ENCODE measurements around the gene CNNM2.
A peak's percentile ranks its signal among the peaks of the same experiment; 100 is the strongest.

Gene CNNM2

DNA sequence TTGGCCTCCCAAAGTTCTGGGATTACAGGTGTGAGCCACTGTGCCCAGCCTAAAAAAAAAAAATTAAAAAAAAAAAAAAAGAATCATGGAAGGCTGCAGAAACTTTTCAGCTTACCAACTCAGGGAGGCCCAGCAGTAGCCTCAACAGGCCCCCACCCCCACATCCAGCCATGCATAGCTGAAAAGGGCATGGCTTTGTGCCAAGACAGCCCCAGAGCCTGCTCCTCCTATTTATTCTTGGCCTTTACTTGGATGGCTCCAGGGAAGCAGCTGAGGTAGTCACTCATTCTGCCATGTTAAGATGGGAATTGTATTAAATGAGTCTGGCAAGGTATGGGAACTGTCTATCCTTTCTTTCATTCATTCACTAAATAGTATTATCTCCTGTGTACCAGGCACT is 13.7 kb upstream of the CNNM2 start:
- Histone ChIP-seq H3K36me3 (ENCODE audit: insufficient read depth, low read length) (no peaks in the 10 kb centered on the region), H3K9me3 (replicated peaks; ENCODE audit: low read length) (no peaks in the 10 kb centered on the region), H3K27me3 (ENCODE audit: control insufficient read depth, insufficient read depth, low read length) (no peaks in the 10 kb centered on the region), H3K9ac (ENCODE audit: low read depth, low read length) (no peak overlapping the region), H3K4me2 (ENCODE audit: low read length) (no peak overlapping the region), H3K4me1 (ENCODE audit: control insufficient read depth, insufficient read depth, low read length) (no peaks in the 10 kb centered on the region), H3K4me3 (ENCODE audit: low read length) (no peak overlapping the region)

DNA sequence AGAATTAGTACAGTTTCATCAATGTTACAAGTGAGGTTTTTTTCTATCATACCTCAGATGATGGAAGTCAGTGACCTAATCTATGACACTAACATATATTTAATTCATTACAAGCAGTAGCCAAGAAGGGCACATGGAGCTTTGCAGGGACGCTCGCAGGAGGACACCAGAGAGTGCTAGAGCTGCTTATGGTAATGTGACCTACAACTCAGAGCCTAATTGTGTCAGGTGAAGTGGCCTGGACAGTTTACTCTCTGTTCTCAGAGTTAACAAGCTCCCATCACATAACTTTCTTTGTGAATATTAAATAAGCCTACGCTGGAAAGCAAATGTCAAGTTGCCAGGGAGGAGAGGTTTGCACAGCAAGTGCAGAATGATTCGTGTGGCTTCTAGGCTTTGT is 11.6 kb upstream of the CNNM2 start:
- Histone ChIP-seq H3K4me3 (ENCODE audit: low read length) (no peak overlapping the region), H3K27me3 (ENCODE audit: control insufficient read depth, insufficient read depth, low read length) (no peaks in the 10 kb centered on the region), H3K36me3 (ENCODE audit: insufficient read depth, low read length) (no peaks in the 10 kb centered on the region), H3K4me1 (ENCODE audit: control insufficient read depth, insufficient read depth, low read length) (no peaks in the 10 kb centered on the region), H3K4me2 (ENCODE audit: low read length) (no peak overlapping the region), H3K9ac (ENCODE audit: low read depth, low read length) (no peak overlapping the region), H3K9me3 (replicated peaks; ENCODE audit: low read length) (no peaks in the 10 kb centered on the region)

DNA sequence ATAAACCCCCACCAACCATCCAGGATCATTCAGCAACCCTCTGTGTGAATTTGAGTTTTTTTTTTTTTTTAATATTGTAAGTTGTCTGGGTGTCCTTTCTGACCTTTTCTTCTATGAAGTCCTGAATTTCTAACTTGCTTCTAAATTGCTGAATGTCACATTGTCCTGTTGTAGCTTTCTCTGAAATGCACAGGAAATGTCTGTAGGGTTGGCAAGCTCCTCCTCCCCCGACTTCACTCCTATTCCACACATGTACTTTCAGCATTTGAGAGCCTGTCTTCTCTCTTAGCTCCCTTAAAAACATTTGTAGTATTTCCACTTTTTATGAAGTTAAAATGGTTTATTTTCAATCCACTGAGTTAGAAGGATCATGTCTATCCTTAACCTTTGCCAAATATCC is 3.3 kb upstream of the CNNM2 start:
- Histone ChIP-seq H3K4me2 (ENCODE audit: low read length) (no peak overlapping the region), H3K36me3 (ENCODE audit: insufficient read depth, low read length) (no peaks in the 10 kb centered on the region), H3K4me1 (ENCODE audit: control insufficient read depth, insufficient read depth, low read length) (peaks cover 9% of the 10 kb centered on the region), H3K9me3 (replicated peaks; ENCODE audit: low read length) (no peaks in the 10 kb centered on the region), H3K4me3 (ENCODE audit: low read length) (no peak overlapping the region), H3K9ac (ENCODE audit: low read depth, low read length) (no peak overlapping the region), H3K27me3 (ENCODE audit: control insufficient read depth, insufficient read depth, low read length) (peaks cover 21% of the 10 kb centered on the region)

DNA sequence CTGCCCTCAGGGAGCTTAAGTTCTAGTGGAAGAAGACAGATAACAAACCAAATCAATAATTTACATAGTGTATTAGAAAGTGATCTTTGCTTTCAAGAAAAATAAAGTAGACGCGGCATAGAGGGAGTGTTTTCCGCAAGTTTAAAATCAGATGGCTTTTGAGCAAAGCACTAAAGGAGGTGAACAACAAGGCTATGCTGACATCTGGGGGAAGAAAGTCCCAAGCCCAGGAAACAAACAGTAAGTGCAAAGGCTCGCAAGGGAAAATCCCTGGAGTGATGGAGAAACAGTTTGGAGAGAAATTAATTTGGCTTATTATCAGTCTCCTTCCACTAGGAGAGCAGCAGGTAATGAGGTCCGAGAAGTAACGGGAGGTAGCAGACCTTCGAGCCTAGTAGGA is 1.9 kb upstream of the CNNM2 start:
- Histone ChIP-seq H3K4me1 (ENCODE audit: control insufficient read depth, insufficient read depth, low read length) (peaks cover 9% of the 10 kb centered on the region), H3K4me2 (ENCODE audit: low read length) (no peak overlapping the region), H3K4me3 (ENCODE audit: low read length) (no peak overlapping the region), H3K9me3 (replicated peaks; ENCODE audit: low read length) (no peaks in the 10 kb centered on the region), H3K36me3 (ENCODE audit: insufficient read depth, low read length) (no peaks in the 10 kb centered on the region), H3K27me3 (ENCODE audit: control insufficient read depth, insufficient read depth, low read length) (peaks cover 21% of the 10 kb centered on the region), H3K9ac (ENCODE audit: low read depth, low read length) (no peak overlapping the region)

DNA sequence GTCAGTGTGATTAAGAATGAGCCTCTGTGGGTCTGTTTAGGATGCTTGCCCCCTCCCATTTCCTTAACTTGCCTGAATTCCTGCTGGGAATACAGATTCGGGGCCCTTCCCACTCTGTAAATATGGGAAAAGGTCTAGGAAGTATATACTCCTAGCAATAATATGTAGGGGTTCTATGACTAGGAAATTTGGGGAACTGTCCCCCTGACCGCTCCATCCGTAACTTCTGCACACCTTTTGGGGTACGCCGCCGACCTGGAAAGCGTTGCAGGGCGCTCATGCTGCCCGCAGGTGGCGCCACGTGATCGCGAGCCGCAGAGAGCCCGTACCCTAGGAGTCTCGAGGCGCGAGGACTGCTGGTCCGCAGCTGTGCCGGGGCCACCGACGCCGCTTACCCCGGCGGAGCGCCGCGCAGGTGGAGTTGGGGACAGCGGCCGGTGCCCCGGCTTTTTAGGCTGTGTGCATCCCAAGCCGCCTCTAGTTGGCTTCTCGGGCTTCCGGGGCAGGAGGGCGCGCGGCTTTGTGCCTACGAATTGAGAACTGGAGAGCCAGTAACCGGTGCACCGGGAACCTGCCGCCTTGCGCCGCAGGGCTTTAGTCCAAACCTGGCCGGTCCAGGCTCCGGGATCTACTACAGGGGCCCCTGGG is 656 bp upstream of the CNNM2 start:
- peak overlapping the region; percentile 48 for H3K9ac ChIP-seq (ENCODE audit: low read depth, low read length)

DNA sequence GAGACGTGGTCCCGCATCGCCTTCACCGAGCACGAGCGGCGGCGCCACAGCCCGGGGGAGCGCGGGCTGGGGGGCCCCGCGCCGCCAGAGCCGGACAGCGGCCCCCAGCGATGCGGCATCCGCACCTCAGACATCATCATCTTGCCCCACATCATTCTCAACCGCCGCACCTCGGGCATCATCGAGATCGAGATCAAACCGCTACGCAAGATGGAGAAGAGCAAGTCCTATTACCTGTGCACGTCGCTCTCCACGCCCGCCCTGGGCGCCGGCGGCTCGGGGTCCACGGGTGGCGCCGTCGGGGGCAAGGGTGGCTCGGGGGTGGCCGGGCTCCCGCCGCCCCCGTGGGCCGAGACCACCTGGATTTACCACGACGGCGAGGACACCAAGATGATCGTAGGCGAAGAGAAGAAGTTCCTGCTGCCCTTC is 737 bp downstream of the CNNM2 start:
- Histone ChIP-seq H3K9ac (ENCODE audit: low read depth, low read length) (peak overlapping the region; percentile 84), H3K4me1 (ENCODE audit: control insufficient read depth, insufficient read depth, low read length) (peaks cover 9% of the 10 kb centered on the region), H3K4me3 (ENCODE audit: low read length) (peak overlapping the region; percentile 99), H3K27me3 (ENCODE audit: control insufficient read depth, insufficient read depth, low read length) (peaks cover 7% of the 10 kb centered on the region), H3K36me3 (ENCODE audit: insufficient read depth, low read length) (no peaks in the 10 kb centered on the region), H3K4me2 (ENCODE audit: low read length) (peak overlapping the region; percentile 88), H3K9me3 (replicated peaks; ENCODE audit: low read length) (no peaks in the 10 kb centered on the region)

More for the DNA sequence above, 656 bp upstream of the CNNM2 start:
- H3K4me2 ChIP-seq (ENCODE audit: low read length): peak overlapping the region; percentile 95
- H3K9me3 ChIP-seq (replicated peaks; ENCODE audit: low read length): no peaks in the 10 kb centered on the region
- H3K36me3 ChIP-seq (ENCODE audit: insufficient read depth, low read length): no peaks in the 10 kb centered on the region
- peaks cover 9% of the 10 kb centered on the region for H3K4me1 ChIP-seq (ENCODE audit: control insufficient read depth, insufficient read depth, low read length)
- peaks cover 16% of the 10 kb centered on the region for H3K27me3 ChIP-seq (ENCODE audit: control insufficient read depth, insufficient read depth, low read length)
- peak overlapping the region; percentile 73 for H3K4me3 ChIP-seq (ENCODE audit: low read length)

DNA sequence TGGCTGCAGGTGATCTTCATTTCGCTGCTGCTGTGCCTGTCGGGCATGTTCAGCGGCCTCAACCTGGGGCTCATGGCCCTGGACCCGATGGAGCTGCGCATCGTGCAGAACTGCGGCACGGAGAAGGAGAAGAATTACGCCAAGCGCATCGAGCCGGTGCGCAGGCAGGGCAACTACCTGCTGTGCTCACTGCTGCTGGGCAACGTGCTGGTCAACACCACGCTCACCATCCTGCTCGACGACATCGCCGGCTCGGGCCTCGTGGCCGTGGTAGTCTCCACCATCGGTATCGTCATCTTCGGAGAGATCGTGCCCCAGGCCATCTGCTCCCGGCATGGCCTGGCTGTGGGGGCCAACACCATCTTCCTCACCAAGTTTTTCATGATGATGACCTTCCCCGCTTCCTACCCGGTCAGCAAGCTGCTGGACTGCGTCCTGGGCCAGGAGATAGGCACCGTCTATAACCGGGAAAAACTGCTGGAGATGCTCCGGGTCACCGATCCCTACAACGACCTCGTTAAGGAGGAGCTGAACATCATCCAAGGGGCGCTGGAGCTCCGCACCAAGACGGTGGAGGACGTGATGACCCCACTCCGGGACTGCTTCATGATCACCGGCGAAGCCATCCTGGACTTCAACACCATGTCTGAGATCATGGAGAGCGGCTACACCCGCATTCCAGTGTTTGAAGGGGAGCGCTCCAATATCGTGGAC is 1.3 kb downstream of the CNNM2 start:
- peak overlapping the region; percentile 99 for H3K4me3 ChIP-seq (ENCODE audit: low read length)
- H3K9me3 ChIP-seq (replicated peaks; ENCODE audit: low read length): no peaks in the 10 kb centered on the region
- H3K4me1 ChIP-seq (ENCODE audit: control insufficient read depth, insufficient read depth, low read length): peaks cover 9% of the 10 kb centered on the region

DNA sequence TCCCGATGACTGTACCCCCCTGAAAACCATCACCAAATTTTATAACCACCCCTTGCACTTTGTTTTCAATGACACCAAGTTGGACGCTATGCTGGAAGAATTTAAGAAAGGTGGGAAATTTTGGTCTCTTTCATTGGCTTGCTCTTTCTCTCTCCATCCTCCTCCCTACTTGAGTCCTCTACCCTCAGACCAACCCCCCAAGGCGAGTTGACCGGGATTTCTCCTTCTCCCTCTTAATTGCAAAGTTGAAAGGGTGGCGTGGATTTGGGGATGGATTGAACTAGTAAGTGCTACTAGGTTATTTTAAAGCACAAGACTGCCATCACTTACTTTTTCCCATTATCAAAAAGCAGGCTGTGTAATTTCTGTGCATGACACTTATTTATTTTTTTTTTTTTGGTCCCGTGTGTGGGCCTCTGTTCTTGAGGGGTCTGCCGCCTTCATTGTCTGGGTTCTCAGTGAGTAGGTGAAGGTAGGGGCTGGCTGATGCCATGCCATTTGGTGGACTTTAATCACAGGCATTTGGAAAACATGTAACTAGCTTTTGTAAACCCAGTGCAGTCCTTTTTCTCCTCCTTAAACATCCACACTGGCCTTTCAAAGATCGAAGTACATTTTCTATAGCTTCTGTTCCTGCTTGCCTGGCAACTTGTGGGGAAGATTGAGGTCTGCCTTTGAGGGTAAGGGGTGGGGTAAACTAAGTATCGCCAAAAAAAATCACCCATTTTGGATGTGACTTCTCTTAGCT is 2.1 kb downstream of the CNNM2 start:
- peaks cover under 1% of the 10 kb centered on the region for H3K27me3 ChIP-seq (ENCODE audit: control insufficient read depth, insufficient read depth, low read length)
- H3K4me2 ChIP-seq (ENCODE audit: low read length): peak overlapping the region; percentile 88
- no peaks in the 10 kb centered on the region for H3K9me3 ChIP-seq (replicated peaks; ENCODE audit: low read length)
- peak overlapping the region; percentile 99 for H3K4me3 ChIP-seq (ENCODE audit: low read length)
- H3K4me1 ChIP-seq (ENCODE audit: control insufficient read depth, insufficient read depth, low read length): peaks cover 9% of the 10 kb centered on the region
- H3K9ac ChIP-seq (ENCODE audit: low read depth, low read length): no peak overlapping the region
- H3K36me3 ChIP-seq (ENCODE audit: insufficient read depth, low read length): no peaks in the 10 kb centered on the region

More for the DNA sequence above, 1.3 kb downstream of the CNNM2 start:
- H3K4me2 ChIP-seq (ENCODE audit: low read length): peak overlapping the region; percentile 88
- H3K9ac ChIP-seq (ENCODE audit: low read depth, low read length): peak overlapping the region; percentile 84
- H3K27me3 ChIP-seq (ENCODE audit: control insufficient read depth, insufficient read depth, low read length): peaks cover 4% of the 10 kb centered on the region
- H3K36me3 ChIP-seq (ENCODE audit: insufficient read depth, low read length): no peaks in the 10 kb centered on the region

DNA sequence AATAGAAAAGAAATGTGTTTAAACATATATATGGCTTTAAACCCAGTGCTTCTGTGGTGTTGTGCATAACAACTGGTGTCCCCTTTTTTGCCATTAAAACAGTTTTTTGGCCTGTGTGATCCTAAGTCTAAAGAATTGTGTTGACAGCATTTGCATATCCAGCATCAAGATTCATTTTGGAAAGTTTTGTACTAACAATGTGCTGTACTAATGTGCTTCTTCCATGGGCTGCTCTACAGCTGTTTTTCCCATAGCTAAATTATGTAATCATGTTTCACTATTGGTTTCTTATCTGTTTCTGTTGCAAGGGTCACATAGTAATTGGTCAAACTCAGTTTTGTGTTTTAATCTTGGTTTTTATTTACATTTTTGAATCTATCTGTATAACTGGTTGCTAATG is 5.5 kb downstream of the CNNM2 start:
- Histone ChIP-seq H3K9ac (ENCODE audit: low read depth, low read length) (no peak overlapping the region), H3K9me3 (replicated peaks; ENCODE audit: low read length) (no peaks in the 10 kb centered on the region), H3K36me3 (ENCODE audit: insufficient read depth, low read length) (no peaks in the 10 kb centered on the region), H3K4me3 (ENCODE audit: low read length) (no peak overlapping the region), H3K27me3 (ENCODE audit: control insufficient read depth, insufficient read depth, low read length) (no peaks in the 10 kb centered on the region), H3K4me1 (ENCODE audit: control insufficient read depth, insufficient read depth, low read length) (peaks cover 9% of the 10 kb centered on the region), H3K4me2 (ENCODE audit: low read length) (no peak overlapping the region)

DNA sequence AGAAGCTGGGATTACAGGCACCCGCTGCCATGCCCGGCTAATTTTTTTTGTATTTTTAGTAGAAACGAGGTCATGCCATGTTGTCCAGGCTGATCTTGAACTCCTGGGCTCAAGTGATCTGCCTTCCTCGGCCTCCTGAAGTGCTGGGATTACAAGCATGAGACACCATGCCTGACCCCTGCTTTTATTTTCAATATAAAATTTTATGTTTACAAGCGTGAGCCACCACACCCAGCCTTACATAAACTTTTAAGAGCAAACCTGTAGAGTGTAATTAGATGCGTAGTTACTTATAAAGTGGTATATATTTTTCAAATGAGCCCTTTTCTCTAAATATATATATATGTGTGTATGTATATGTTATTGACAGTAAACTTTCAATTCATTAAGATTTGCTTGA is 8.7 kb downstream of the CNNM2 start:
- Histone ChIP-seq H3K27me3 (ENCODE audit: control insufficient read depth, insufficient read depth, low read length) (no peaks in the 10 kb centered on the region), H3K4me3 (ENCODE audit: low read length) (no peak overlapping the region), H3K36me3 (ENCODE audit: insufficient read depth, low read length) (no peaks in the 10 kb centered on the region), H3K4me1 (ENCODE audit: control insufficient read depth, insufficient read depth, low read length) (no peaks in the 10 kb centered on the region), H3K4me2 (ENCODE audit: low read length) (no peak overlapping the region), H3K9me3 (replicated peaks; ENCODE audit: low read length) (no peaks in the 10 kb centered on the region), H3K9ac (ENCODE audit: low read depth, low read length) (no peak overlapping the region)

DNA sequence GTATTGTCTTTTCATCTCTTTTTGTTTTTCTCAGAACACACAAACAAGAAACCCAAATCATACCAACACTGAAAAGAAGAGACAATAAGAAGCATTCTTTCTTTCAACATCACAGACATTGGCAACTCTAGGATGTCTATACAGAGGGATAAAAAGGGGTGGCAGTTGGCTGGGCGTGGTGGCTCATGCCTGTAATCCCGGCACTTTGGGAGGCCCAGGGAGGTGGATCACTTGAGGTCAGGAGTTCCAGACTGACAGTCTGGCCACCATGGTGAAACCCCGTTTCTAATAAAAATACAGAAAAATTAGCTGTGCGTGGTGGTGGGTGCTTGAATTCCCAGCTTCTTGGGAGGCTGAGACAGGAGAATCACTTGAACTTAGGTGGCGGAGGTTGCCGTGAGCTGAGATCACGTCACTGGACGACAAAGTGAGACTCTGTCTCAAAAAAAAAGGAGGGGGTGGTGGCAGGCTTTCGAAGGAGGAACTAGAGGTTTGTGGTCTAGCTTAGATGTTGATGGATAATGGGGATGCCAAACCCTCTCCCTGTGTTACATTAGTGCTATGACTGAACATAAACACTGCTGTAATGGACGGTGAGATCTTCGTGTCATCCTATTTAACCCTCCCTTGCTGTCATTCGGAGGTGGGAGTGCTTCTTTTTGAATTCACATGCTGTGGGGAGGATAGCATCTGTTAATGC is 9.4 kb downstream of the CNNM2 start:
- Histone ChIP-seq H3K4me3 (ENCODE audit: low read length) (no peak overlapping the region), H3K4me2 (ENCODE audit: low read length) (no peak overlapping the region), H3K27me3 (ENCODE audit: control insufficient read depth, insufficient read depth, low read length) (no peaks in the 10 kb centered on the region), H3K9me3 (replicated peaks; ENCODE audit: low read length) (no peaks in the 10 kb centered on the region), H3K36me3 (ENCODE audit: insufficient read depth, low read length) (no peaks in the 10 kb centered on the region), H3K9ac (ENCODE audit: low read depth, low read length) (no peak overlapping the region), H3K4me1 (ENCODE audit: control insufficient read depth, insufficient read depth, low read length) (no peaks in the 10 kb centered on the region)

Data from skeletal muscle satellite cell (primary cell).